HUES6 (cell line): ENCODE measurements around the gene NEUROD4.

Experiments
- H3K27ac ChIP-seq: 2 replicates; pipeline ENCODE4 v1.7.0; 2013; ENCODE audit warnings: low read depth, mild to moderate bottlenecking, low read length, inconsistent platforms
- H3K27me3 ChIP-seq: 2 replicates; pipeline ENCODE4 v1.6.1; 2013; ENCODE audit warnings: low read length; ENCODE audit not compliant: control insufficient read depth, insufficient read depth
- H3K36me3 ChIP-seq: 2 replicates; pipeline ENCODE4 v1.6.1; 2013; ENCODE audit warnings: low read length; ENCODE audit not compliant: control insufficient read depth, insufficient read depth
- H3K4me1 ChIP-seq: 2 replicates; pipeline ENCODE4 v1.6.1; 2013; ENCODE audit warnings: low read length; ENCODE audit not compliant: control insufficient read depth, insufficient read depth
- H3K4me3 ChIP-seq: 2 replicates; pipeline ENCODE4 v1.5.1; 2013; ENCODE audit warnings: low read depth, low read length
- H3K9ac ChIP-seq: one replicate; pipeline ENCODE4 v1.6.1; 2013; ENCODE audit warnings: mild to moderate bottlenecking, low read length
- H3K9me3 ChIP-seq: 2 replicates; pipeline ENCODE4 v1.6.1; 2013; ENCODE audit warnings: low read depth, low read length; ENCODE audit not compliant: control insufficient read depth, insufficient read depth

NEUROD4 gene

DNA sequence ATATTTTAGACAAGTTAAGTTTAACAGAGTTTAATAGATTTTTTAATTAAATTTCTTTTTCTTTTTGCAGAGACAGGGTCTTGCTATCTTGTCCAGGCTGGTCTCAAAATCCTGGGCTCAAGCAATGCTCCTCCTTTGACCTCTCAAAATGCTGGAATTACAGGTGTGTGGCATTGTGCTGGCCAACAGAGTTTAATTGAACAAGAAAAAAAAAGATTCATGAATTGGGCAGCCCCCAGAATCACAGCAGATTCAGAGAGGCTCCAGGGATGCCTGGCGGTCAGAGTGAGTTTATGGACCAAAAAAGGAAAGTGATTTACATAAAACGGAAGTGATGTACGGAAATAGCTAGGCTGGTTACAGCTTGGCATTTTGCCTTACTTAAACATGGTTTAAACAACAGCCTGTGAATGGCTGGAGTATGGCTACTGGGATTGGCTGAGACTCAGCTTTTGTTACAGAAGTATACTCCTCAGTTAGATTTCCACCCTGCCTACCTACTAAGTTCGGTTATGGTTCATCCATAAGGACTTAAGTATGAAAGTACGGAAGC is 20.7 kb upstream of the NEUROD4 start:
- Histone ChIP-seq H3K4me1 (peaks cover 31% of the 10 kb centered on the region), H3K27ac (peak overlapping the region; percentile 90), H3K9ac (no peak overlapping the region), H3K36me3 (no peaks in the 10 kb centered on the region), H3K27me3 (no peaks in the 10 kb centered on the region), H3K4me3 (no peak overlapping the region), H3K9me3 (no peaks in the 10 kb centered on the region)

DNA sequence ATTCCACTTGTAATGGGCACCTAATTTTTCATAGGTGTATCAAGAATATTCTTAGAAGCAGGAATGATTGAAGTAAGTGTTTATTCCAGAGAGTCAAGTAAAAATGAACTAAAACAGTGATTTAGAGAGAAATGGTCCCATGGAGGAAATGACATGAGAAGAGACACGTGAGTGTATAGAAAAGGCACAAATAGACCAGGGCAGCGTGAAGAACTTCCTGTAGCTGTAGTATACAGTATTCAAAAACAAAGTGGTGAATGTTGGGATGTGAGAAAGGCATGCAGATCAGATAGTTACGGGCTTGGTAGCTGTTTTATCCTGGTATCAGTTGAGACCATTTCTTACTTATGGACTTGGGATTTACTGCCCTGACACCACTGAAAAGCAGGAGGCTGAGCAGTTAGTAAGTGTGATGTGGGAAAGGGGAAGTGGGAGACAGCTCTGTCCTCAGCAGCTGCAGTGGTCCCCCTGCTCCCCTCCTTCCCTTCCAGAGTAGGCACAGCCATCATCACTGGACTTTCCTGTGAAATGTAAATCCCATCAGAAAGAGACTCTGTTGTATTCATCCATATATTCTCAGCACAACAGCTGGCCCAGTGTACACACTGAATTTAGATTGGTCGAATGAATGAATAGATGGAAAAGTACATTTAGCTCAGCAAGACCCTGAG is 18.4 kb upstream of the NEUROD4 start:
- Histone ChIP-seq H3K4me1 (peaks cover 28% of the 10 kb centered on the region), H3K27me3 (no peaks in the 10 kb centered on the region), H3K9me3 (no peaks in the 10 kb centered on the region), H3K4me3 (no peak overlapping the region), H3K9ac (no peak overlapping the region), H3K36me3 (no peaks in the 10 kb centered on the region), H3K27ac (no peak overlapping the region)

DNA sequence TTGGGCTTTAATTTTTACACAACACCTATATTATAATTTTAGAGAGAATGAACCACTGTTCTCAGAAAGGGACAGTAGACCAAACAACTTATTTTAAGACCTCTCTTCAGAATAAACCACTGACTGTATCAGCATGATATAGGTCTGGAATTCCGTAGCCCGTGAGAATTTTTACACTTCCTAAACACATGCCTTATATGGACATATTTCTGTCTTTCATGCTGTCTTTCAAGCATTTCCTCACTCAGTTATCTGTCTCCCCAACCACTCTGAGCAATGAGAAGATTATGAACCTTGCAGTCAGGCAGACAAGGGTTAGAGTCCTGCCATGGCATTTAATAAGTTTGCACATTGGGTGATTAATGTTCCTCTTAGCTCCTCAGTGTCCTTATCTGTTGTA is 17.4 kb upstream of the NEUROD4 start:
- H3K9ac ChIP-seq: no peak overlapping the region
- H3K9me3 ChIP-seq: no peaks in the 10 kb centered on the region
- H3K4me3 ChIP-seq: no peak overlapping the region
- H3K27ac ChIP-seq: no peak overlapping the region
- no peaks in the 10 kb centered on the region for H3K36me3 ChIP-seq
- peaks cover 18% of the 10 kb centered on the region for H3K4me1 ChIP-seq
- no peaks in the 10 kb centered on the region for H3K27me3 ChIP-seq

DNA sequence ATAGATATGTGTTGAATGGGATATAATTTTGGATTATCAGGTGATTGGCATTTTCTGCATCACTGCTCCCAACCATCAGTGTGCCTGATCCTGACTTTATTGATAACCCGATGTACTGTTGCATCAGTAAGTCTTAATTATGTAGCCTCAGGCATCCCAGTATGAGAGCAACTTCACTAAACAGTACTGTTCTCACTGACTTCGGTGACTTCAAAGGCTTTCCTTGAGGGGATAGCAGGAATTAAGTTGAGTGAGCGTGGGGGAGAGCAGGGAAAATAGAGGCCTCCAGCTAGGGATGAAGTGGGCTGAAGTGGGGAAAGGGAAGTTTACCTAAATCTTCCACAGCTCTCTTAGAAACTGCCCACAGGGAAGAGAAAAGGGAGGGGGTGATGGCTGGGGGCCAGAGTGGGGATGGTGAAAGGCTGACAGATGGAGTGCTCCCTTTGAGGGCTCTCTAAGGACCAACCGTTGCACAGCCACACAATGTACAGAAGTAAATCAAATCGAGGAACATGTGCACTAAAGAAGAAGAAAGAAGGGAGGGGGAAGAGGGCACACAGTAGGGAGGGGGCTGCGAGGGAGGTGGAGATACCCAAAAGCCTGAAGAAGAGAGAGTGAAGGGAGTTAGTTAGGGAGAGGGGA is 10.7 kb upstream of the NEUROD4 start:
- H3K27me3 ChIP-seq: no peaks in the 10 kb centered on the region
- H3K27ac ChIP-seq: no peak overlapping the region
- peaks cover 15% of the 10 kb centered on the region for H3K4me1 ChIP-seq
- no peak overlapping the region for H3K9ac ChIP-seq
- no peaks in the 10 kb centered on the region for H3K36me3 ChIP-seq
- peaks cover 15% of the 10 kb centered on the region for H3K9me3 ChIP-seq
- H3K4me3 ChIP-seq: no peak overlapping the region

DNA sequence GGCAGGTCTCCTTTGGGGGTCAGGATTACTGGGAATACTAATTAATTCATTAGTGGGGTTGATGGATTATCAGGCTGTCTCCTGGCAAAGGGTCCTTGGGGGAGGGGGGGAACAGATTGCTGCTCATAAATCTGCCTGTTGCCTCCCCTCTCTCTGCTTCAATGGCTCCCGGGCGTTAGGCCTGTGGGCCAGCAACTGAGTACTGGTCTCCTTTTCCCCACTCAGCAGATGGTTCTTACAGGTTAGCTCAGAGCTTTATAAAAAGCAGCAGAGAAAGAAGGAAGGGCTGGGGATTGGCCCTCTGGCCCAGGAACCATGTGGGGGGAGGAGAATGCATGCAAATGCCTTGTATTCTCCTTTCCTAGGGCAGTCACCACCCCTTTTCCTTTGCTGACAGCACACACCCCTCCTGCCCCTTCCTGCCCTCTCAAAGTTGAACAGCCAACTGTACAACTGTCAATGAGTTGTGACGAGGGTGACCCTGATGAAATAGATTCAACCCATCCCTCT is 2.3 kb upstream of the NEUROD4 start:
- no peak overlapping the region for H3K4me3 ChIP-seq
- peaks cover 17% of the 10 kb centered on the region for H3K27me3 ChIP-seq
- no peak overlapping the region for H3K27ac ChIP-seq
- peaks cover 18% of the 10 kb centered on the region for H3K9me3 ChIP-seq
- H3K4me1 ChIP-seq: peaks cover 12% of the 10 kb centered on the region
- H3K36me3 ChIP-seq: no peaks in the 10 kb centered on the region
- no peak overlapping the region for H3K9ac ChIP-seq

DNA sequence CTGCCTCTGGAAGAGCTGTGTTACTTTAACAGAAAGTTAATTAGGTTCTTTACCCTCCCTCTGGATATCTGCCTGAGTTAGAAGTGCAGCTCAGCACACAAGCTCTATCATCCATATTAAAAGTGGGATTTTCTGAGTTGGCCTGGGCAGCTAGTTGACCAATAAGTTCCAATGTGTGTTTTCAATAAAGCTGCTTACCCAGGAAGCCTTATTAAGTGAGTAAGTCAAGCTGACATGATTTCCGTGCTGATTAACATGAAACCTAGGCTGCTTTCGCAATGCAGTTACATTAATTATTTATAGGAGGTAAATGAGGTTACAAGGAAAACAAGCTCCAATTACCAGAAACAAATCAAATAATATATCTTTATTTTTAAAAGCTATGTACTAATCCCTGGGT is 4.8 kb downstream of the NEUROD4 start:
- no peaks in the 10 kb centered on the region for H3K4me1 ChIP-seq
- H3K36me3 ChIP-seq: no peaks in the 10 kb centered on the region
- H3K27ac ChIP-seq: no peak overlapping the region
- H3K9me3 ChIP-seq: no peaks in the 10 kb centered on the region
- H3K9ac ChIP-seq: no peak overlapping the region
- no peak overlapping the region for H3K4me3 ChIP-seq
- peaks cover 20% of the 10 kb centered on the region for H3K27me3 ChIP-seq

DNA sequence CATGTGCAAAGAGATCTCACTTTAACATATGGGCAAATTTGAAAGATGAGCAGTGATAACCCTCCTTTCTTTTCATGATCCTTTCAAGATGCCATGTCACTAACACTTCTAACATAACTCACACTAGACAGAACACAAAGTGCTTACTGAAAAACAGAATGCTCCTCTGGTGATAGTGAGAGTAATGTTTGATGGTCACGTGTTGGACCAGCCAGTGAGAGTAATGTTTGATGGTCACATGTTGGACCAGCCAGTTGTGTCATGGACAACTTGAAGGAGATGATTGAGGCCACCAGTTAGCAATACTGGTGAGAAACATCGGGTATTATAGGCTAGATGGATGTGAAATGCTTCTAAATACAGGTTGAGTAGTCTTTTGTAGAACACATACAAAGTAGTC is 5.7 kb downstream of the NEUROD4 start:
- peaks cover 16% of the 10 kb centered on the region; the same call in 1 of the 2 replicates for H3K27me3 ChIP-seq
- no peaks in the 10 kb centered on the region for H3K9me3 ChIP-seq
- H3K4me3 ChIP-seq: no peak overlapping the region
- no peaks in the 10 kb centered on the region for H3K36me3 ChIP-seq
- H3K4me1 ChIP-seq: no peaks in the 10 kb centered on the region
- no peak overlapping the region for H3K9ac ChIP-seq
- no peak overlapping the region for H3K27ac ChIP-seq

DNA sequence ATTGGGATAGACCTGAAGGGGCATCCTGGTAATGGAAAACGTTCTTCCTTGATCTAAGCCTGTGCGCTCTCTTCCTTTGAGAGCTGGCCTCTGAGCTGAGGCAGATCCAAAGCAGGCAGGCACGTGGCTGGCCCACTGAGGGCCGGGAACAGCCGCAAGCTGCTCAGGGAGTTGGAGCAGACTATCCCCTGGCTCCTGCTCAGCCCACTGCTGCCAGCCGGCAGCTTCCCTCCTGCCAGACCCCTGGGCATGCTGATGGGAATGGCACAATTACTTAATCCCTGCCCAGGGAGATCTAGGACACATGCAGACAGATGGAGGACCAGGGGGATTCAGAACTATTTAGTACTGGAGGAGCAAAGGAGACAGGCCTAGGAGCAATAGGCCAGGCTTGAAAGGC is 14.4 kb downstream of the NEUROD4 start:
- H3K4me3 ChIP-seq: no peak overlapping the region
- H3K27me3 ChIP-seq: no peaks in the 10 kb centered on the region
- H3K9me3 ChIP-seq: no peaks in the 10 kb centered on the region
- no peak overlapping the region for H3K27ac ChIP-seq
- no peak overlapping the region for H3K9ac ChIP-seq
- H3K4me1 ChIP-seq: peaks cover 11% of the 10 kb centered on the region
- no peaks in the 10 kb centered on the region for H3K36me3 ChIP-seq

DNA sequence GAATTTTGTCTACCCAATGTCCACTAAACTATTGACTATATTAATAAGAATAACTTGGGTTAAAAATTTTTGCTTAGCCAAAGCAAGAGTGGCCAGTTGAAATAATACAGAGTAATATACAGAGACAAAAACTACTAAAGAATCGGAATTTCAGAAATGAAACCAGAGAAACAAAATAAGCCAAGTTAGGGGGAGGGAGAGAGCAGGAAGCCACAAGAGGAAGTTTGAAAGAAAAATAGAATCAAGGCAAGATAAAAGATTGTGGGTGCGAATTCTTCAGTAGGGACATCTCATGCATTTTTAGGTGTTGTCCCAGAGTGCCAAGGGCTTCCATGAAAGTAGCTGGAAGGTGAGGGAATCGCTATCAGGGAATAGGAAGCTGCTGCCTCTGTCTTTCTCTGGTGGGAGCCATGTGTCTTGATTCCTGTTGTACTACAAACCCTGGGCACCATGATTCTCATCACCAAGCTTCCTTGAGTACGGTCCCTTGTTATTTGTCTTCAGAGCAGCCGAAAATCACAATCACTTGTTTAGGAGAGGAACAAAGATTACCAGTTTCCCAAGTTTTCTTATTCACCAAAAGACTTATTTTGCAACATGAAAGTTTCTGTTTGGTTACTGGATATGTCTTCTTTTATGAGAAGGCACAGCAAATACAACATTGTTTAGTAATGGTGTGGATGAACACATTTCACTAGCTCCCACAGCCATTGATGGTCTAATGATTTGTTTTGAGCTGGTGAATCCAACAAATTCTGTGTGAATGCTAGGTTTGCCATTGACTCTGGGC is 16.7 kb downstream of the NEUROD4 start:
- Histone ChIP-seq H3K27ac (no peak overlapping the region), H3K36me3 (no peaks in the 10 kb centered on the region), H3K9ac (no peak overlapping the region), H3K4me1 (peaks cover 11% of the 10 kb centered on the region), H3K9me3 (no peaks in the 10 kb centered on the region), H3K4me3 (no peak overlapping the region), H3K27me3 (no peaks in the 10 kb centered on the region)

DNA sequence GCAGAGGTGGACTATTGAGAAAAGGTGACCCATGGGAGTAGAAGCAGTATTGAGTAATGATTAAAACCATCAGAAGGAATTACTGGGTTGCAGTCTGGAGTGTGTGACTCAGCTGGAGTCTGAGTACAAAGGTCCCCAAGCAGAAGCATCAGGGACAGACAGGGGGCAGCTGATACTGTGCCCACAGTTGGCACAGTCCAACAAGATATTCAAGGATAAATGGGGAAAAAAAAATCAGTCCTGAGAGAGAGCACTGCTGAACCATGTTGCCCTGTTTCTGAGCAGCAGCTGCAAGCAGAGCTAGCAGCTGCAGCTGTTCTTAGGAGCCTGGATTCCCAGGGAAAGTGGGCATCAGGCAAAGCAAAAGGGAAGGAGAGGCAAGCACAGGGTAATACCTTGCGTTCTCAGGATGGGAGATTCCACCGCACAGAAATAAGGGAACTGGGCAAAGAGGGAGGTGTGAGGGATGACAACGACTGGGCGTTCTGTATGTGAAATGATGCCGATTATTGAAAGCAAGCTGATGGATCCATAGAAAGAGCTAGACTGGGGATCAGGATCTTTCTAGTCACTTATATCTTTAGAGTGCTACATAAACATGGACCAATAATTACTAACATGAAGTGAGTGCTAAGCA is 17.7 kb downstream of the NEUROD4 start:
- Histone ChIP-seq H3K36me3 (no peaks in the 10 kb centered on the region), H3K4me1 (peaks cover 4% of the 10 kb centered on the region), H3K9ac (no peak overlapping the region), H3K9me3 (no peaks in the 10 kb centered on the region), H3K4me3 (no peak overlapping the region), H3K27ac (no peak overlapping the region), H3K27me3 (no peaks in the 10 kb centered on the region)
